Testis (tissue), 2 donors: Measurements from ENCODE around the gene KCNJ4.

Source experiments
- CTCF ChIP-seq, 3 experiments: fragments of 450-650 bp in 2 of 3; fragments of 200-600 bp in 1 of 3; sonication (generic) in 1 of 3; IDR thresholded peaks; one replicate each; pipeline ENCODE4 v1.5.1; 2016 to 2019; ENCODE audit warnings: antibody characterized with exemption in 3 of 3, mild to moderate bottlenecking in 2 of 3, moderate library complexity in 1 of 3
- POLR2A ChIP-seq: fragments of 450-650 bp; IDR thresholded peaks from one replicate; pipeline ENCODE4 v1.6.1; 2017; ENCODE audit warnings: antibody characterized with exemption, mild to moderate bottlenecking, moderate library complexity

GRCh38 chr22:38435010-38435409 is 20.0 kb downstream of the KCNJ4 start:
- TF ChIP-seq CTCF (IDR thresholded peaks at IDR 0.05) (no peak), POLR2A (no peak)
